HepG2 (cell line): Measurements from ENCODE around the gene SMIM29. TPM values are rescaled to one million over a fixed set of nuclear protein-coding genes. Genes with fewer than 3 reads are reported as not detected.
A peak's percentile ranks its signal among the peaks of the same experiment; 100 is the strongest.

Source experiments
- CCDC6 ChIP-seq: sonication (generic); formaldehyde crosslinking; IDR thresholded peaks from 2 replicates; pipeline ENCODE4 v1.8.1; 2022; ENCODE audit warnings: mild to moderate bottlenecking, missing genetic modification reagents, moderate library complexity
- DNMT1 ChIP-seq: sonication (generic); formaldehyde crosslinking; IDR thresholded peaks from 2 replicates; pipeline ENCODE4 v1.5.1; 2020; ENCODE audit warnings: mild to moderate bottlenecking, missing genetic modification reagents
- EP300 ChIP-seq, 3 experiments: sonication (generic) in 1 of 3; formaldehyde crosslinking in 1 of 3; IDR thresholded peaks; 2 replicates each; pipeline versions ENCODE4 v1.5.1 to v1.6.1; 2011 to 2020; ENCODE audit warnings: low read depth in 2 of 3, low read length in 2 of 3, borderline replicate concordance in 1 of 3, improper control_type of control experiment in 1 of 3, mild to moderate bottlenecking in 1 of 3, missing genetic modification reagents in 1 of 3, moderate library complexity in 1 of 3
- GATAD1 ChIP-seq: IDR thresholded peaks from 2 replicates; pipeline ENCODE4 v1.6.1; 2016; ENCODE audit warnings: missing genetic modification reagents, missing compliant biosample characterization
- HNRNPL ChIP-seq: fragments of 200-400 bp; formaldehyde crosslinking; IDR thresholded peaks from 2 replicates; pipeline ENCODE4 v1.6.1; 2017; ENCODE audit warnings: mild to moderate bottlenecking, low read depth, low read length
- JUND ChIP-seq: sonication (generic); formaldehyde crosslinking; IDR thresholded peaks from 2 replicates; pipeline ENCODE4 v1.8.0; 2022; ENCODE audit warnings: mild to moderate bottlenecking, missing genetic modification reagents
- KMT2A ChIP-seq: sonication (generic); formaldehyde crosslinking; IDR thresholded peaks from 2 replicates; pipeline ENCODE4 v1.4.0; 2020; ENCODE audit warnings: missing genetic modification reagents
- KMT2B ChIP-seq: IDR thresholded peaks from 2 replicates; pipeline ENCODE4 v1.6.1; 2016; ENCODE audit warnings: missing genetic modification reagents, missing compliant biosample characterization
- NR3C1 ChIP-seq: sonication (generic); formaldehyde crosslinking; IDR thresholded peaks from 2 replicates; pipeline ENCODE4 v1.4.0; 2020; ENCODE audit warnings: missing genetic modification reagents
- RARA ChIP-seq: IDR thresholded peaks from 2 replicates; pipeline ENCODE4 v1.6.1; 2016; ENCODE audit warnings: missing genetic modification reagents, missing compliant biosample characterization
- SIX1 ChIP-seq: sonication (generic); formaldehyde crosslinking; IDR thresholded peaks from 2 replicates; pipeline ENCODE4 v1.4.0; 2020; ENCODE audit warnings: missing genetic modification reagents, borderline replicate concordance
- SMAD9 ChIP-seq: sonication (generic); formaldehyde crosslinking; IDR thresholded peaks from 2 replicates; pipeline ENCODE4 v1.5.1; 2020; ENCODE audit warnings: mild to moderate bottlenecking, missing genetic modification reagents
- SP1 ChIP-seq, 2 experiments: fragments of 450-650 bp in 1 of 2; sonication (generic) in 1 of 2; formaldehyde crosslinking in 1 of 2; IDR thresholded peaks; 2 replicates each; pipeline versions ENCODE4 v1.4.0 to v1.6.1; 2016 to 2020; ENCODE audit warnings: missing genetic modification reagents in 1 of 2
- SPEN ChIP-seq: sonication (generic); formaldehyde crosslinking; IDR thresholded peaks from 2 replicates; pipeline ENCODE4 v1.5.1; 2020; ENCODE audit warnings: low read depth, mild to moderate bottlenecking, missing genetic modification reagents
- STAG1 ChIP-seq: sonication (generic); formaldehyde crosslinking; IDR thresholded peaks from 2 replicates; pipeline ENCODE4 v1.4.0; 2020; ENCODE audit warnings: missing genetic modification reagents
- YY1 ChIP-seq: IDR thresholded peaks from 2 replicates; pipeline ENCODE4 v1.6.1; 2011; ENCODE audit warnings: low read length, low read depth, moderate library complexity, mild to moderate bottlenecking; ENCODE audit not compliant: insufficient read depth, insufficient replicate concordance
- ZIK1 ChIP-seq: sonication (generic); formaldehyde crosslinking; IDR thresholded peaks from 2 replicates; pipeline ENCODE4 v1.5.0; 2020; ENCODE audit warnings: mild to moderate bottlenecking, low read depth, missing genetic modification reagents, borderline replicate concordance
- ZNF12 ChIP-seq: sonication (generic); formaldehyde crosslinking; IDR thresholded peaks from 2 replicates; pipeline ENCODE4 v1.5.0; 2020; ENCODE audit warnings: missing genetic modification reagents
- ZNF235 ChIP-seq: sonication (generic); formaldehyde crosslinking; IDR thresholded peaks from 2 replicates; pipeline ENCODE4 v1.8.1; 2023; ENCODE audit warnings: mild to moderate bottlenecking, missing genetic modification reagents, borderline replicate concordance
- ZNF333 ChIP-seq: sonication (generic); formaldehyde crosslinking; IDR thresholded peaks from 2 replicates; pipeline ENCODE4 v1.4.0; 2020; ENCODE audit warnings: mild to moderate bottlenecking, missing genetic modification reagents, borderline replicate concordance
- ZNF431 ChIP-seq: sonication (generic); formaldehyde crosslinking; IDR thresholded peaks from 2 replicates; pipeline ENCODE4 v1.9.0; 2022; ENCODE audit warnings: missing genetic modification reagents, low read depth, mild to moderate bottlenecking, borderline replicate concordance
- ZNF883 ChIP-seq: sonication (generic); formaldehyde crosslinking; IDR thresholded peaks from 2 replicates; pipeline ENCODE4 v1.5.1; 2020; ENCODE audit warnings: mild to moderate bottlenecking, missing genetic modification reagents; ENCODE audit errors: not compliant biosample characterization
- ZNF891 ChIP-seq: sonication (generic); formaldehyde crosslinking; IDR thresholded peaks from 2 replicates; pipeline ENCODE4 v1.5.0; 2020; ENCODE audit warnings: mild to moderate bottlenecking, missing genetic modification reagents
- polyA plus RNA-seq, 8 experiments: library from polyadenylated mRNA; depleted of rRNA in 3 of 8; stranded (reverse) in 7 of 8; unstranded in 1 of 8; fragments of >200 nt; fragmentation: Illumina TruSeq in 4 of 8; extraction: Trizol in 4 of 8; gene quantifications; 2 replicates each; pipeline versions ENCODE4 v1.2.1 to v1.2.3, GENCODE V29; 2011 to 2016; ENCODE audit warnings: low read depth in 4 of 8, missing spikeins in 1 of 8, mixed read lengths in 1 of 8; ENCODE audit not compliant: insufficient read depth in 1 of 8
- total RNA-seq, 5 experiments: library from RNA; depleted of rRNA; stranded (reverse); fragments of >200 nt; fragmentation: Illumina TruSeq; extraction: Trizol; gene quantifications; 2 replicates each; pipeline ENCODE4 v1.2.3, GENCODE V29; 2016; ENCODE audit warnings: low read depth in 1 of 5
- TF ChIP-seq, protein P1 (sequence below): sonication (generic); formaldehyde crosslinking; IDR thresholded peaks from 2 replicates; pipeline ENCODE4 v1.5.0; 2020; ENCODE audit warnings: missing genetic modification reagents
- TF ChIP-seq, protein P2 (sequence below): sonication (generic); formaldehyde crosslinking; IDR thresholded peaks from 2 replicates; pipeline ENCODE4 v1.4.0; 2020; ENCODE audit warnings: missing genetic modification reagents, mild to moderate bottlenecking, borderline replicate concordance
- TF ChIP-seq, protein P3 (sequence below): sonication (generic); formaldehyde crosslinking; IDR thresholded peaks from 2 replicates; pipeline ENCODE4 v1.8.1; 2023; ENCODE audit warnings: mild to moderate bottlenecking, missing genetic modification reagents, borderline replicate concordance

The SMIM29 gene
- total and polyA plus RNA-seq, 2 of the 13 experiments (the other 11 are each of a cell fraction or from before 2014, with no cell fraction given): 8.8 to 15.3 TPM

DNA sequence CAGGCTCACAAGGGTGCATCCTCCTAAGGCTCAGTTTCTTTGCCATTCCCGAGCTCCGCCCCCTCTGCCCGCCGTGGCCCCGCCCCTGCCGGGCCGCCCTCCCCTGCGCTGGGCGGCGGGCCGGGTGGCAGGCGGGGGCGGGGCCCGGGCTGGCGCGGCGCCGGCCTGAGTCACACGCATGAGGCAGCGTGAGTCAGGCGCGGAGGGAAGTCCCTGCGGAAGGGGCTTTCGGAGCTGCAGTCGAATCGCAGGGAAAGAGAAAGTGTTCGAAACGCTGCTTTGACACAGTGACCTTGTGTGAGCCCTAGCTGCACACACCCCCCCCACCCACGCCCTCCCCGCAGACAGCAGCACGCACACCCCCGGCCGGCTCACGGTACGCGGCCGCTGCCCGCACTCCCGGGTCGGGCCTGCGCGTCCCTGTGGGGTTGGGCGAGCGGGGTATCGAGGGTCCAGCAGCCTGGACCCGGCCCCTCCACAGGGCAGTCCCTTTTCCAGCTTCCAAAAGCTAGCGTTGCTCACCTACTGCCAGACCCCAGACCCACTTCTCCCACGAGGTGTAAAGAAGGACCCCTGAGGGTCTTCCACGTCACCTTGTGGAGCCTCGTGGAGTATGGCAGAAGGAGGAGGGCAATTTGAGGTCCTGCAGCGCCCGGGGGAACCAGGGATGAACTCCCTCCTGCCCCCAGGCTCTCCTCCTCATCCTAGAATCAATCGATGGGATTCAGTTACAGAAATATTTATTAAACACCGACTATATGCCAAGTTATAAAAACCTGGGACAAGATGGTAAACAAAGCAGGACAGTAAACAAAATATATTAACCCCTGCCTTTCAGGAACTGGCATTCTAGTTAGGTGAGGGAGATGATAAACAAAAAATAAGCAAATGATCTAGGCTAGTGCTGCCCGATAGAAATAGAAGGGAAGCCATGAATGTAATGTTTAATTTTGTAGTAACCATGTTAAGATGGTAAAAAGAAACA lies 24.6 kb downstream of the SMIM29 start (continued):
- 0 out of 2 replicates have a peak, but pooled peaks have one; percentile 24 for TF ChIP-seq KMT2A (CRISPR knock-in tag)
- TF ChIP-seq JUND (CRISPR knock-in tag): 0 out of 2 replicates have a peak, but pooled peaks have one; percentile 17
- TF ChIP-seq ZNF431 (CRISPR knock-in tag): peak; percentile 54; the same call in 1 of the 2 replicates
- TF ChIP-seq KMT2B: 0 out of 2 replicates have a peak, but pooled peaks have one; percentile 44
- 0 out of 2 replicates have a peak, but pooled peaks have one; percentile 43 for TF ChIP-seq GATAD1
- TF ChIP-seq ZNF891 (CRISPR knock-in tag): peak; percentile 12
- no peak for TF ChIP-seq HNRNPL
- TF ChIP-seq SMAD9 (CRISPR knock-in tag): 0 out of 2 replicates have a peak, but pooled peaks have one; percentile 55
- no peak for TF ChIP-seq SP1 (IDR thresholded peaks at IDR 0.05)
- peak; percentile 20; the same call in 1 of the 2 replicates for TF ChIP-seq SP1 (CRISPR knock-in tag; IDR thresholded peaks at IDR 0.05)
- TF ChIP-seq EP300 (IDR thresholded peaks at IDR 0.05; ENCODE audit: low read depth in 2 of 2, low read length in 2 of 2): peak in 1 of 2 experiments; percentile 24; a peak in 1 of 4 replicates
- TF ChIP-seq EP300 (CRISPR knock-in tag; IDR thresholded peaks at IDR 0.05; ENCODE audit: borderline replicate concordance): no peak
- peak; percentile 34; the same call in 1 of the 2 replicates for TF ChIP-seq ZIK1 (CRISPR knock-in tag)
- TF ChIP-seq, protein P1, sequence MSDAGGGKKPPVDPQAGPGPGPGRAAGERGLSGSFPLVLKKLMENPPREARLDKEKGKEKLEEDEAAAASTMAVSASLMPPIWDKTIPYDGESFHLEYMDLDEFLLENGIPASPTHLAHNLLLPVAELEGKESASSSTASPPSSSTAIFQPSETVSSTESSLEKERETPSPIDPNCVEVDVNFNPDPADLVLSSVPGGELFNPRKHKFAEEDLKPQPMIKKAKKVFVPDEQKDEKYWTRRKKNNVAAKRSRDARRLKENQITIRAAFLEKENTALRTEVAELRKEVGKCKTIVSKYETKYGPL (CRISPR knock-in tag): no peak
- TF ChIP-seq RARA (CRISPR knock-in tag): peak; percentile 43; the same call in 1 of the 2 replicates
- TF ChIP-seq ZNF883 (CRISPR knock-in tag): peak; percentile 75
- TF ChIP-seq, protein P2, sequence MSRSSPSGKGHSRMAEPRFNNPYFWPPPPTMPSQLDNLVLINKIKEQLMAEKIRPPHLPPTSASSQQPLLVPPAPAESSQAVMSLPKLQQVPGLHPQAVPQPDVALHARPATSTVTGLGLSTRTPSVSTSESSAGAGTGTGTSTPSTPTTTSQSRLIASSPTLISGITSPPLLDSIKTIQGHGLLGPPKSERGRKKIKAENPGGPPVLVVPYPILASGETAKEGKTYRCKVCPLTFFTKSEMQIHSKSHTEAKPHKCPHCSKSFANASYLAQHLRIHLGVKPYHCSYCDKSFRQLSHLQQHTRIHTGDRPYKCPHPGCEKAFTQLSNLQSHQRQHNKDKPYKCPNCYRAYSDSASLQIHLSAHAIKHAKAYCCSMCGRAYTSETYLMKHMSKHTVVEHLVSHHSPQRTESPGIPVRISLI: 0 out of 2 replicates have a peak, but pooled peaks have one; percentile 22
- TF ChIP-seq STAG1 (CRISPR knock-in tag): no peak
- TF ChIP-seq ZNF333 (CRISPR knock-in tag): 0 out of 2 replicates have a peak, but pooled peaks have one; percentile 24
- peak; percentile 70; the same call in 1 of the 2 replicates for TF ChIP-seq DNMT1 (CRISPR knock-in tag)
- no peak for TF ChIP-seq NR3C1 (CRISPR knock-in tag)
- TF ChIP-seq ZNF12 (CRISPR knock-in tag): peak; percentile 64; the same call in 1 of the 2 replicates
- peak; percentile 83 for TF ChIP-seq SPEN (CRISPR knock-in tag)
- TF ChIP-seq ZNF235: 0 out of 2 replicates have a peak, but pooled peaks have one; percentile 60
- peak; percentile 52 for TF ChIP-seq YY1
- TF ChIP-seq, protein P3, sequence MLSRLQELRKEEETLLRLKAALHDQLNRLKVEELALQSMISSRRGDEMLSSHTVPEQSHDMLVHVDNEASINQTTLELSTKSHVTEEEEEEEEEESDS: 0 out of 2 replicates have a peak, but pooled peaks have one; percentile 54
- TF ChIP-seq SIX1 (CRISPR knock-in tag): no peak
- TF ChIP-seq CCDC6 (CRISPR knock-in tag): 0 out of 2 replicates have a peak, but pooled peaks have one; percentile 39
